ENCODE results near the gene OPCML. TPM values are rescaled to one million over a fixed set of nuclear protein-coding genes. Genes with fewer than 3 reads are reported as not detected.

The OPCML gene
- polyA plus RNA-seq, 3 donors = not detected

- Mint-ChIP-seq H3K27me3 (ENCODE audit: low read depth in 3 of 3) (peaks cover 0 to 2% (median 0%) of the 10 kb centered on the region in 3 donors), H3K36me3 (no peaks in the 10 kb centered on the region), H3K27ac (no peak overlapping the region), H3K4me3 (no peak overlapping the region), H3K4me1 (no peaks in the 10 kb centered on the region), H3K9me3 (peaks cover 0 to 2% (median 0%) of the 10 kb centered on the region in 7 donors)
- H3K4me2 ChIP-seq (replicated peaks; ENCODE audit: extremely low read depth, low read length, poor library complexity, severe bottlenecking) = no peak overlapping the region
- H3K9ac ChIP-seq (ENCODE audit: insufficient read depth, low read length, poor library complexity, severe bottlenecking) = no peak overlapping the region
- no peak for TF ChIP-seq CTCF (IDR thresholded peaks at IDR 0.05)
- H3K9me3 ChIP-seq (replicated peaks in 1 of 2; ENCODE audit: control insufficient read depth in 1 of 2, insufficient read depth in 1 of 2, low read length in 2 of 2) = no peaks in the 10 kb centered on the region
- no peak for DNase-seq
- 95% methylated on average over 4 of the region's 7 CpGs for WGBS (ENCODE audit: insufficient coverage)
- H3K27me3 ChIP-seq (ENCODE audit: control insufficient read depth in 2 of 2, insufficient read depth in 2 of 2, low read length in 2 of 2) = no peaks in the 10 kb centered on the region
- H2AFZ ChIP-seq (ENCODE audit: insufficient read depth, low read depth, low read length, poor library complexity, severe bottlenecking) = no peak overlapping the region
- H3K4me3 ChIP-seq (replicated peaks in 1 of 3; ENCODE audit: low read depth in 2 of 3, low read length in 3 of 3) = no peak overlapping the region
- intact Hi-C loops (cut with micrococcal nuclease) = no loop called here
- no peaks in the 10 kb centered on the region for H3K4me1 ChIP-seq (ENCODE audit: control insufficient read depth in 1 of 2, insufficient read depth in 2 of 2, low read length in 2 of 2)
- no peaks in the 10 kb centered on the region for H3K36me3 ChIP-seq (replicated peaks in 1 of 2; ENCODE audit: control insufficient read depth in 1 of 2, insufficient read depth in 2 of 2, low read length in 2 of 2)
- no peak overlapping the region for H3K27ac ChIP-seq (ENCODE audit: low read depth in 1 of 2, low read length in 2 of 2)
- no peaks in the 10 kb centered on the region for H4K20me1 ChIP-seq (ENCODE audit: insufficient read depth, low read length)
- H3K79me2 ChIP-seq (ENCODE audit: insufficient read depth, low read length) = no peaks in the 10 kb centered on the region
Observed at GRCh38 chr11:133291780-133292179, 240.5 kb downstream of the OPCML start.

GRCh38 chr11:133285359-133285758 is 246.9 kb downstream of the OPCML start:
- H3K79me2 ChIP-seq (ENCODE audit: insufficient read depth, low read length) = no peaks in the 10 kb centered on the region
- no peaks in the 10 kb centered on the region for H3K4me1 Mint-ChIP-seq
- H3K9ac ChIP-seq (ENCODE audit: insufficient read depth, low read length, poor library complexity, severe bottlenecking) = no peak overlapping the region
- no peak overlapping the region for H2AFZ ChIP-seq (ENCODE audit: insufficient read depth, low read depth, low read length, poor library complexity, severe bottlenecking)
- no peak overlapping the region for H3K27ac Mint-ChIP-seq
- H3K4me3 ChIP-seq (replicated peaks in 1 of 3; ENCODE audit: low read depth in 2 of 3, low read length in 3 of 3) = no peak overlapping the region
- no peak for DNase-seq
- no peak overlapping the region for H3K27ac ChIP-seq (ENCODE audit: low read depth in 1 of 2, low read length in 2 of 2)
- no peaks in the 10 kb centered on the region for H4K20me1 ChIP-seq (ENCODE audit: insufficient read depth, low read length)
- WGBS (ENCODE audit: insufficient coverage) = 77% methylated on average over 5 of the region's 6 CpGs
- intact Hi-C loops (cut with micrococcal nuclease) = no loop called here
- TF ChIP-seq CTCF (IDR thresholded peaks at IDR 0.05) = no peak
- H3K4me3 Mint-ChIP-seq = no peak overlapping the region
- peaks cover 0 to 2% (median 0%) of the 10 kb centered on the region in 3 donors for H3K27me3 Mint-ChIP-seq (ENCODE audit: low read depth in 3 of 3)
- H3K36me3 Mint-ChIP-seq = no peaks in the 10 kb centered on the region
- no peaks in the 10 kb centered on the region for H3K27me3 ChIP-seq (ENCODE audit: control insufficient read depth in 2 of 2, insufficient read depth in 2 of 2, low read length in 2 of 2)
- H3K4me1 ChIP-seq (ENCODE audit: control insufficient read depth in 1 of 2, insufficient read depth in 2 of 2, low read length in 2 of 2) = no peaks in the 10 kb centered on the region
- H3K36me3 ChIP-seq (replicated peaks in 1 of 2; ENCODE audit: control insufficient read depth in 1 of 2, insufficient read depth in 2 of 2, low read length in 2 of 2) = no peaks in the 10 kb centered on the region
- peaks cover 0 to 10% (median 1%) of the 10 kb centered on the region in 7 donors for H3K9me3 Mint-ChIP-seq
- H3K4me2 ChIP-seq (replicated peaks; ENCODE audit: extremely low read depth, low read length, poor library complexity, severe bottlenecking) = no peak overlapping the region
- no peaks in the 10 kb centered on the region for H3K9me3 ChIP-seq (replicated peaks in 1 of 2; ENCODE audit: control insufficient read depth in 1 of 2, insufficient read depth in 1 of 2, low read length in 2 of 2)
